ENCODE results near the gene SERINC5. TPM values are rescaled to one million over a fixed set of nuclear protein-coding genes. Genes with fewer than 3 reads are reported as not detected.
A peak's percentile ranks its signal among the peaks of the same experiment; 100 is the strongest.
"Not testable (repeated sequence)": the region's sequence is repeated elsewhere in the genome, so short reads cannot be mapped to it uniquely, and the experiment has no call there.

Gene SERINC5
- total RNA-seq, 4 donors from 2014 or later = 22.6 to 26.9 (median 24.8) TPM

DNA sequence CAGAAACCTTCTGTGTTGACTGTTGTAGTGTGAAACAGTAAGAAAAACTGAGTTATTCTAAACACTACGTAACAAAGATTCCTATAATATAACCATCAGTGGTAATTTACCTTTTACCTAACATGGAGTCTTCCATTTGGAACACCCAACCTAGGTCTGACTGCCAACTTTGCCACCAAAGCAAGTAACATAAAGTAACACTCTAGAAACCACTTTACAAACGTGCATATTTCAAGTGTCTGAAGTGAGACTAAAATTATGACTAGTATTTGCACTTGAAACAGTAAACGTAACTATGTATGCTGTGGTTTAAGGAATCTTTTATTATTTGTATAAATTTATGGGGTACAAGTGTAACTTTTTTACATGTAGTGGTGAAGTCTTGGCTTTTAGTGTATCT lies 95.6 kb downstream of the SERINC5 start:
- H3K36me3 ChIP-seq = peaks cover 0 to 8% of the 10 kb centered on the region in 2 donors
- no peak for TF ChIP-seq POLR2A (IDR thresholded peaks at IDR 0.05)
- TF ChIP-seq, protein P1, sequence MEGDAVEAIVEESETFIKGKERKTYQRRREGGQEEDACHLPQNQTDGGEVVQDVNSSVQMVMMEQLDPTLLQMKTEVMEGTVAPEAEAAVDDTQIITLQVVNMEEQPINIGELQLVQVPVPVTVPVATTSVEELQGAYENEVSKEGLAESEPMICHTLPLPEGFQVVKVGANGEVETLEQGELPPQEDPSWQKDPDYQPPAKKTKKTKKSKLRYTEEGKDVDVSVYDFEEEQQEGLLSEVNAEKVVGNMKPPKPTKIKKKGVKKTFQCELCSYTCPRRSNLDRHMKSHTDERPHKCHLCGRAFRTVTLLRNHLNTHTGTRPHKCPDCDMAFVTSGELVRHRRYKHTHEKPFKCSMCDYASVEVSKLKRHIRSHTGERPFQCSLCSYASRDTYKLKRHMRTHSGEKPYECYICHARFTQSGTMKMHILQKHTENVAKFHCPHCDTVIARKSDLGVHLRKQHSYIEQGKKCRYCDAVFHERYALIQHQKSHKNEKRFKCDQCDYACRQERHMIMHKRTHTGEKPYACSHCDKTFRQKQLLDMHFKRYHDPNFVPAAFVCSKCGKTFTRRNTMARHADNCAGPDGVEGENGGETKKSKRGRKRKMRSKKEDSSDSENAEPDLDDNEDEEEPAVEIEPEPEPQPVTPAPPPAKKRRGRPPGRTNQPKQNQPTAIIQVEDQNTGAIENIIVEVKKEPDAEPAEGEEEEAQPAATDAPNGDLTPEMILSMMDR (IDR thresholded peaks at IDR 0.05) = no peak
- H3K4me1 ChIP-seq = no peaks in the 10 kb centered on the region
- no peak overlapping the region for H3K27ac ChIP-seq
- no peak for DNase-seq
- 91 to 94% methylated on average over 3 of the region's 3 CpGs for WGBS, 2 donors
- no peak overlapping the region for H3K4me3 ChIP-seq (replicated peaks in 1 of 3)
- no peaks in the 10 kb centered on the region for H3K27me3 ChIP-seq
- intact Hi-C loops (cut with DNase I) = no loop called here
- H3K9me3 ChIP-seq = no peaks in the 10 kb centered on the region

DNA sequence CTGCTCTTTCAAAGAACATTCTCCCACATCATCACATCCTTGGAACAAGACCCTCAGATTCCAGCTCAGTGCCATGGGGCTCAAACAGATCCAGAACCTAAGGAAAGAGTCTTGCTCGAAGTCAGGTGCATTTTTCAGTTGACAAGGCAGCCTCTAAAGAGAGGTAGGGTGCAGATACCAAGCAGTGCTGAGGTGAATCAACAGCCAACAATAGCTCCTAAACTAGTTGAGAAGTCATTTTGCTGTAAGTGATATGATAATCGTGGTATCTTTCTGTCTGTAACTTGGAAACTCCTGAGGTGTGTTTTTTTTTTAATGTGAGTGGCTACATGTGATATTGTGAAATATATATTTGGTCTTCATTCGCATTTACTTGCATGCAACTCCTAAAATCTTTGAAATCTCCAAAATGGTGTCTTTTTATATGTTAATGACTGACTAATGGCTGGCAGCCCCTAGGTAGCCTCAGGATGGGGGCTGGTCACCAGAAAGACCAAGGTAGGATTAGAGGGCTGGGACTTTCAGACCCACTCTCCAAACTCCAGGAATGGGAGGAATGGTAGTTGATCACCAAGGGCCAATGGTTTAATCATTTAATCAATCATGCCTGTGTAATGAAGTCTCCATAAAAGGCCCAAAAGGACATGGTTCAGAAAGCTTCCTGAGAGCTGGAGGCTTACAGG lies 96.6 kb downstream of the SERINC5 start:
- Histone ChIP-seq H3K9me3 (no peaks in the 10 kb centered on the region), H3K4me1 (no peaks in the 10 kb centered on the region), H3K27ac (no peak overlapping the region), H3K27me3 (no peaks in the 10 kb centered on the region), H3K4me3 (replicated peaks in 1 of 3) (no peak overlapping the region), H3K36me3 (peaks cover 0 to 8% of the 10 kb centered on the region in 2 donors)
- DNase-seq = no peak
- no peak for TF ChIP-seq POLR2A (IDR thresholded peaks at IDR 0.05)
- TF ChIP-seq, protein P1 (IDR thresholded peaks at IDR 0.05) = no peak
- intact Hi-C loops (cut with DNase I) = no loop called here
- WGBS, 2 donors = 93 to 95% methylated on average over 3 of the region's 3 CpGs

DNA sequence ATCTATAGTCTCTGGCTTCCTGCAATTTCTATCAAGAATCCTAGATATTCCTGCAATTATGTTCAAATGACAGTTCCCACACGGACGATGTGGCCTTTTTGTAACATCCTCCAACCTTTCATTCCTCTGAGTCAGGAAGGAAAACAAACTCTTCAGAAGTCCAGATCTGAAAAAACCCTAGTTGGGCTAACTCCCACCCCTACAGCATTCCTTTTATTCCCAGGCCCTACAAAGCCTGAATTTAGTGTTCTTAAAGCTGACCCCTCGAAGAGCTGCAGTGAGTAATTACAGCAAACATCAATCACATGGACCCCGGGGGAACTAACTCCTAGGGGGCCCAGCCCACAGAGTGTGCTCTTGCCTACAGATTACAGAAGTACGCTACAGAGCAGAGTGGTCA lies 99.7 kb downstream of the SERINC5 start:
- Histone ChIP-seq H3K9me3 (no peaks in the 10 kb centered on the region), H3K27me3 (no peaks in the 10 kb centered on the region), H3K4me1 (peaks cover 0 to 3% of the 10 kb centered on the region in 2 donors), H3K4me3 (replicated peaks in 1 of 3) (no peak overlapping the region), H3K27ac (no peak overlapping the region), H3K36me3 (peaks cover 0 to 8% of the 10 kb centered on the region in 2 donors)
- WGBS, 2 donors = 57 to 69% methylated on average over 5 of the region's 5 CpGs
- no peak for DNase-seq
- TF ChIP-seq, protein P1 (IDR thresholded peaks at IDR 0.05) = no peak
- TF ChIP-seq POLR2A (IDR thresholded peaks at IDR 0.05) = no peak
- intact Hi-C loops (cut with DNase I) = no loop called here

DNA sequence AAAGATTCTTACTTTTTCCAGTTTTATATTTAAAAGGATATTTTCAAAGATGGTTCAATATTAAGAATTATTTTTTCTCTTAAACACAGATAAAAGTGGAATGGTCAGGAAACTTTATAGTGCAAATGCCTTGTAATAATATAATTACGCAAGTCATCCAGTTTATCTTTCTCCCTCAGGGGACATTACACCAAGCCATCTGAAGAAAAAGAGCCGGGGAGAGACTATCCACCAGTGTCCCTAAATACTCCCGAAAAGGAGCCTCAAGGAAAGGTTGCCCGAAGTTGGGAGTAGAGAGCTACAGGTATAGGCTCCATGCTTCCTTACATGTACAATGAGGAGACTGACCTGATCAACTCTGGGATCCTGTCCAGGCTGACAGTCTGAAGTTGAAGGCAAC lies 101.1 kb downstream of the SERINC5 start:
- Histone ChIP-seq H3K9me3 (no peaks in the 10 kb centered on the region), H3K27ac (no peak overlapping the region), H3K36me3 (peaks cover 0 to 8% of the 10 kb centered on the region in 2 donors), H3K4me1 (peaks cover 0 to 3% of the 10 kb centered on the region in 2 donors), H3K27me3 (no peaks in the 10 kb centered on the region), H3K4me3 (replicated peaks in 1 of 3) (no peak overlapping the region)
- no peak for DNase-seq
- WGBS, 2 donors = 95% methylated on average over 4 of the region's 4 CpGs
- TF ChIP-seq POLR2A (IDR thresholded peaks at IDR 0.05) = no peak
- TF ChIP-seq, protein P1 (IDR thresholded peaks at IDR 0.05) = no peak
- intact Hi-C loops (cut with DNase I) = no loop called here

DNA sequence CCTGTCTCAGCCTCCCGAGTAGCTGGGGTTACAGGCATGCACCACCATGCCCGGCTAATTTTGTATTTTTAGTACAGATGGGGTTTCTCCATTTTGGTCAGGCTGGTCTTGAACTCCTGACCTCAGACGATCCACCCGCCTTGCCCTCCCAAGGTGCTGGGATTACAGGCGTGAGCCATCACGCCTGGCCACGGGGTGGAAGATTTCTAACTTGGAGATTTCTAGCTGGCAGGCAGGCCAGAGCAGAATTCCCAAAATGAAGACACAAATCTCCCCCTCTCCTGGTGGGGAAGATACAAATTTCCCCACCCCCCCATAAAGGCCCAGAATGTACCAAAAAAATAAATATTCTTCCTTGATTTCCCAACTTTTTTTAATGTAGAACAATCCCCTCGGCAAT lies 101.6 kb downstream of the SERINC5 start:
- DNase-seq; H3K36me3 ChIP-seq; intact Hi-C loops (cut with DNase I); H3K27me3 ChIP-seq; H3K4me3 ChIP-seq (replicated peaks in 1 of 3); H3K9me3 ChIP-seq; H3K4me1 ChIP-seq: not testable (repeated sequence)
- peak overlapping the region in 1 of 3 donors; percentile 11 for H3K27ac ChIP-seq
- WGBS, 2 donors = 92 to 99% methylated on average over 8 of the region's 8 CpGs

All from thyroid gland (tissue), 4 donors.